Stimulated activated CD4-positive, alpha-beta T cell treated with anti-CD3 and anti-CD28 coated beads, Interleukin-4, amount 100 ng/mL, for 48 hours (primary cell): ENCODE results near the gene SMPD3.

ENCODE experiments used
- DNase-seq, 2 donors: peaks; one replicate each; pipeline ENCODE4 v3.0.0-alpha.2; 2020; ENCODE audit warnings: low read depth in 2 of 2

SMPD3 gene

DNA sequence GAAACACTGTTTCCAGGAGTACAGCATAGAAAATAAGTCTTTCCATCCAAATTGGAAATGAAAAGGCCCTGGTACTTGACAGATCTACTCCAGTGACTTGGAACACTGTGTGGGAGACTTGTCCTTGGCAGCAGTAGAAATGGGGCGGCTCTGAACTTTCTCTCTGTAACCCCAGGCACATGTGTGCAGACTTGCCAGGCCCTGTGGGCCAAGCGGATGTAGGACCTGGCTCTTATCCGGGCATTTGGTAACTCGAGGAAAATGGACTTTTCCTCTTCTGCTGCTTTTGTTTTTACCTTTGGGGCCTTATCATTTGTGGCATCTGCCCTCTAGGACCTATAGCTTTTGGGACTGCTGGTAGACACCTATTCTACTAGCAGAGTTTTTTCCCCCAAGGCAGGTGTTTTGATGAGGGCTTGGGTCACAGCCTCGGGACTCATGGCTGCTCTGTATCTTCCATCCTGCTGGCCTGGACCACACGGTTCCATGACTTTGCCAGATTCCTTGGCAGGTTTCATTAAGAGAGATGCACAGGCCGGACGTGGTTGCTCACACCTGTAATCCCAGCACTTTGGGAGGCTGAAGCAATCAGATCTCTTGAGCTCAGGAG lies 43.5 kb downstream of the SMPD3 start:
- no peak for DNase-seq

DNA sequence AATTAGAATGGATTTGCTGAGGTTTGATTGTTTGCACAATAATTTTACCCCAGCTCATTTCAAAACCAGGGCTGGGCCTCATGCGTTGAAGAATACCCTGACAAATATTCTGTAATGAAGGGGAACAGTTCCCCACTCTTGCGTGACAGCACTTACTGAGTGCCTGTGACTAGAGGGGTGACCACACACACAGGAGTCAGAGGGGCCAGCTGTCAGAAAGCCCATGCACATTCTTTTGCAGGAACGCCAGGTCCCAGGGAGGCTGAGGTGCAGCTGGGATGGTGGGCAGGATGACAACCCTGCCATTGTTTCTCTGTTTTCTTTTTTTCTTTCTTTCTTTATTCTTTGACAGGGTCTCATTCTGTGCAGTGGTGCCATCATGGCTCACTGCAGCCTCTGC lies 44.6 kb downstream of the SMPD3 start:
- DNase-seq: no peak

DNA sequence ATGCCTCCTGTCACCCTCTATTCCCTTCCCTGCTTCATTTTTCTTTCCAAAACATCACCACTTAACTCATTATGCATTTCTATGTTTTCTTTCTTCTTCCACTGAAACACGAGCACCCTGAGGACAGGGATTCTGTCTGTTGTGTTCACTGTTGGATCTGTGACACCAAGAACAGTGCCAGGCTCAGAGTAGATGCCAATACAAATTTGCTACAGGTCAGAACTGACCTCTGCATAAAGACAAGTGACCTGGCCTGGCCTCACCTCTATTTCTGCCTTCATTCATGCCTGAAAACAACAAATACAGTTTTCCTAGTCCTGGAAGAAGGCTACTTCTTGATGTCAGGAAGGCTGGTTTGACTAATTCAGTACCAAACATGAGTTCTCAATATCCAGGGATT lies 45.1 kb downstream of the SMPD3 start:
- no peak for DNase-seq

DNA sequence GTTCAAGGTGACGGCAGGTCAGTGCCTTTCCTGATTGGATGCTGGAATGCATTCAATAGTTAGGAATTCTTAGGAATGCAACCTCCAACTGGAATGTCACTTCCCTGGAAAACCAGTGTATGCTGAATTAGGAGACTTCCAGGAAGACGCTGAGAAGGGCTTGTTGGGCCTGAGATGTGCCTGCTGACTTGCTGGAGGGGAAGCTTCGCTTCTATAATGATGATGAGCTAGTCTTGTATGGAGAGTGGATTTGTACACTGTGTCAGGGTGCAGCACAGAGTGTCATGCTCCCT lies 45.6 kb downstream of the SMPD3 start:
- no peak for DNase-seq

DNA sequence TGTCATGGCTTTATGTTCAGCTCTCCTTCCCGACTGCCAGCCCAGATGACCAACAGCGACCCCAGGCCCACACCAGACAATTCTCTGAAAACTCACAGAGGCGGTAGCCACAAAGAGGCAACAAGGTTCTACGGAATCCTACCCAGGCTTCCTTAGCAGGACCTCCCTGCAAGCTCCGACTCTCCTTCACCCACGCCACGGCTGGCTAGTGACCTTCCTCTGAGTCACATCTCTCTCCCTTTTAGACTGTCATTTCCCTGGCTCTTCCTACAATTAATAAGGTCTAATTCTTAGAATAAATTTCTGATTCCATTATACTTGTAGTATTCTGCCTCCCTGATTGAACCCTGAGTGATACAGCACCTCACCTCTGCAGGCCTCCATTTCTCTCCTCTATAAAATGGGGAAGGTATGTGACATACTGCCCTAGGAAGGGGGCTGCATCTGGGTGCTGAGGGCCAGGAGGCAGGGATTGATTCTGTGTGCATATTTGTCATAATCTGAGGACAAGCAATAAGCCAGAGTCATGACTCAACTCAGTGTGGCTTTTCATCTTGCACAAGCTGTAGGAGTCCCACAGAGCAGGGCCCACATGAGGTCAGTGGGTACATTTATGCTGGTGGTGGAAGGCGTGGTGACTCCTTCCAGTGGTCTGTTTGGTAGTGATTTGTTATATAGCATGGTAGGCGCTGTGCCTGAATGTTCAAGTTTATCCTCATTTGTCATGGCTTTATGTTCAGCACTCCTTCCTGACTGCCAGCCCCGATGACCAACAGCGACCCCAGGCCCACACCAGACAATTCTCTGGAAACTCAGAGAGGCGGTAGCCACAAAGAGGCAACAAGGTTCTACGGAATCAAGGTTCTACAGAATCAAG lies 46.2 kb downstream of the SMPD3 start:
- DNase-seq: no peak

DNA sequence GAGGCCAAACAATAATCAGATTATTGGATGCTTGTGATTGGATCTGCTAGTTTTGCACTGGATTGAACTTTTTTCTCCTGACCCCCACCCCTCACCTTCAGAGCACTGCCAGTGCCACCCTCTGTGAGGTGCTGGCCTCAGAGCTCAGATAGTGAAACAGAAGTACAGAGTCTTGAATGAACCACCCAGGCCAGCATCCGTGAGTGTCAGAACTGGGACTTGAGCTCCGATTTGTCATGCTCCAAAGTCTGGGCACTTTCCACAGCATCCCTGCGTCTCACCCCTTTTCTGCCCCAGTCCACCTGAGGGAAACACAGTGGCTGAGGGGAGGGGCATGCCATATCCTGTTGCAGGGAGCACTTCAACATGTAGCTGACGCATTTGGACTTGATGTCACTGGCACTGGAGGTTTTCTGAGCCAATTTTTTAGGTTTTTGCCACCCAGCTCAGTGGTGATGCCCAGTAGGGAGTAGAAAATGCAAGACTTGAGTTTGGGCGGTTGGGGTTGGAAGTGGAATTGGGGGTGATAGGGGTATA lies 47.3 kb downstream of the SMPD3 start:
- no peak for DNase-seq

DNA sequence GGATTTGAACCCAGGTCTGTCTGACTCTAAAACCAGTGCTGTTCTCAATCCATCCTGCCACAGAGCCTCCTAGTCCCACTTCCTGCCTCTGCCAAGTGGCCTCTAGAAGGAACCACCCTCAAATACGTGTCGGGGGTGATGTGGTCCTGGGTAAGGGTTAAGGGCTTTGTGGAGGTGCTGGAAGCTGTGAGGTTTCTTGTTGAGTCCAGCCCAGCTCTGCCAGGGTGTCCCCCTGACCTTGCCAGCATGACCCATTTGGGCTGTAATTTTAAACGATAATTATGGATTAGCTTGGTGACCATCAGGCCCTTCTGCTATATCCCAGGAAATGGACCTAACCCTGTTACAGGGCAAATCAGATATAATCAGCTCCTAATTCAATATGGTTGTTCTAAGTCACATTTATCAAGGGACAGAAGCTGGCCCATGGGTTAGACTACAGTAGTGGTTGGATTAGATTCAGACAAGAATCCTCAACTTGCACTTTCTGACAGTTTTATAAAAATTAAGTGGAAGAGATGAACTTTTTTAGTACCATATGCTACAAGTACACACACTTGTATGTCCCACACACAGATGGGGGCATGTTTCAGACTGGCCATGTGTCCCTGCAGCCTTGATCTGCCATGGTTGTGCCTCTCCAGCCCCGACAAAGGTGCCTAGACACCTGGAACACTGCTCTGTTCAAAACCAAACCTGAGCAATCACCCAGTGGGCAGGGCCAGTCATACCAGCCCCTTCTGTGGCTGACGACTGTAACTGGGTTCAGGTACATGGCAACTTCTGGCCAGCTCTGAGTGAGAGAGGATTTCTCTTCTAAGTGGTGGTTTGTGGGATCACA lies 48.0 kb downstream of the SMPD3 start:
- peak in 1 of 2 donors; percentile 6 for DNase-seq

DNA sequence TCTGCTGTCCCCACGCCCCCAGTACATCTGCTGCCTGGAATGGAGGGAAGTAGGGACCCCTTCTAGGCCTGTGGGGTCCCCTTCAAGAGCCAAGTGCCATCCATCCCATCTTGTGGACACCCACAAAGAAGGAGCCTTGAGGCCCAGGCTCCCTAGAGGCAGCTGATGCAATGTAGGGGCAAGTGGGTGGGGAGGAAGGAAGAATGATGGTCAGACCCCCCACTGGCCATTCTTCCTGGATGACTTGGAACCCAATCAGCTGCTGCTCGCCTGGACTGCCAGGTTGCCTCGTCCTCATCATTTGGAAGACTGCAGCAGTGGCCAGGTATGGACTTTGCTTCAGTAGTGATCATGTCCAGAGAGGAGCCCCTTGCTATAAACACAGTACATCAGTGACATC lies 48.9 kb downstream of the SMPD3 start:
- no peak for DNase-seq

DNA sequence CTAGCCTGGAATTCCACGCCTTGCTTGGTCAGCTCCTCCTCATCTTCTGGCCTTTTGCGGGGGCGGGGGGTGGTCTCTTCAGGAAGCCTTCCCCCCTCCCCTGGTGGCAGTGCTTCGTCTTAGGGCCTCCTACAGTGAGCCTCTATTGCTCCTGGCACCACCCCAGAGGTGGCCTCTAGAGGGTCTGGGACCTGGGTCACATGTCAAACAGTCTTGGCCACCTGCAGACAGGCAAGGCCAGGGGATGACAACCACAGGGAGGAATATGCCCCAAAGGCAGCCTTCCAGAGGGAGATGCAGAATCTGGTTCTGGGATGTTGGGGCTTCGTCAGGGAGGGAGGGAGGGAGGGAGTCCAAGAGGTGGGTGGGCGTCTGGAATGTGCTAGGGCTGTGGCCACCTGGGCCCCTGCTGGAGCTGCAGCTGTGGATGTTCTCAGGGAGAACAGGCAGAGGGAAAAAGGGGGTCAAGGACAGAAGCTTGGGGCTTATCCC lies 50.6 kb downstream of the SMPD3 start:
- no peak for DNase-seq

DNA sequence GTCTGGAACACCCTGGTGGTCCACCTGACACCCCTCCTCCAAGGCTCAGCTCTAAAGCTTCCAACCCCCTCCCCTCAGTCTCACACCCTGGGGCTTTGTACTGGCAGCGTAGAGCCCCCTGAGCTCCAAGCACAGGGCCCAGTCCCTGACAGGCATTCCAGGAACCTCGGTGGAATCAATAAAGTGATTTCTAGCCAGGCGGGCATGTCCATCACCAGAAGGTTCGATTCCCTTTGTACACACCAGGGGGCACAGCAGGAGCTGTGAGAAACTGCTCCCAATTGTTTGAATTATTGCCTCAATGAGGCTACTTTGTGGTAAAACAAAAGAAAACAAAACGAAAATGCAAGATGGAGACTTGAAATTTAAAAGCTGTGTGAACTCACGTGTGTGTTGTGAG lies 51.8 kb downstream of the SMPD3 start:
- DNase-seq: peak; percentile 13 to 17

DNA sequence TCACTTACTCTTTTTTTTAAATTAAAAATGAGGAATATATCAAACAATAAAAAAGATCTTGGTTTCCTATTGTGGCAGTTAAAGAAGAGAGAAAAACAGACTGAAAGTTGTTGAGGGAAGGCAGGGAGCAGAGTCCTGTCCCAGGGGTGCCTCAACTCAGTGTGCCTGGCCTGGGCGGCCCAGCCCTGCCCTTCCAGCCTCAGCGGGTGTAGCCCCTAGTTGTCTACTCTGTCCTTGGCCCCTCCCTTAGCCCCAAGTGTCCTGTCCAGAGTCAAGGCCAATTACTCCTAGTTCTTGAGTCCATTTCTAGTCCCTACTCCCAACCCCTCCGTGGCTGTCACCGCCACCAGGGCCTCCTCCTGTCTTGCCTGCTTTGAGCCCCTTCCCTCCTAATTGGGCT lies 52.5 kb downstream of the SMPD3 start:
- DNase-seq: no peak

DNA sequence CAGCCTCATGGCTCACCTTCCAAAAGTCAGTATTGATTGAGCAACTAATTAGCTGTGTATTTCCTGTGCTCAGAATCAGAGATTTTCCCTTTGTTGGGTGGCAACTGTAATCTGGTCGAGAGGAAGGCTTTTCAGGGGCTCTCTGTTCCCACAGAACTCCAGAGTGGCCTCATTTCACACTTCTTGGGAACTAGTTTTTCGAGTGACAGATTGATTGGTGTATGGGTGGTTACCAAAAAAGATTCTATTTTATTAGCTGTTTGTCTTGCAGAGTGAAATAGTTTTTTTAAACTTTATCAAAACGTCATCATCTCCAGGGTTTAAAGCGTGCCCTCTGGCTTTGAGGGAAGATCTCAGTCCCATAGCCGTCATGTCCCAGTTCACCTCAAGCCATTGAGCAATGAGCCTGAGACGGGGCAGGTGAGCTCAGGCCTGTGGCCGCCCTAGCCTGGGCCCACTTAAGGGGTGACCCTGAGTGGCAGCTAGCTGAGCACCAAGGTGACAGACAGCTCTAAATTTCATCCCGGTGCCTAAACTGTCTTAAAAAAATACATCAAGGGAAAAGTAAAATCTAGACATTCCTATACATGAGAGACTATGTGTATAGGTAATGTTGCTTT lies 53.0 kb downstream of the SMPD3 start:
- no peak for DNase-seq

DNA sequence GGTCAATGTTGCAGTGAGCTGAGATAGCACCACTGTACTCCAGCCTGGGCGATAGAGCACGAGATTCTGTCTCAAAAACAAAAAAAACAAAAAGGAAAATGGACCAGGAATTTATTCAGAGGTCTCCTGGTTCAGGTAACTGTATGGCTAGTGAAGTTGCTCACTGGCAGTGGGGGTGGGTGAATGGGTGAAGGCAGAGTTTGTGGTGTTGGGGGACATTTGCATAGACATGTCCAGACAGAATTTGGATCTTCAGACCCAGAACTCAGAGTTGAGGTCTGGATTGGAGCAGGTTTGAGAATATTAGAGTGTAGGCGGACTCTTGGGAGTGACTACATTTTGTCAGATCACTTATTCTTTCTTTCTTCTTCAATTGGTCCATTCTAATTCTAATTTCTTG lies 55.0 kb downstream of the SMPD3 start:
- DNase-seq: no peak

DNA sequence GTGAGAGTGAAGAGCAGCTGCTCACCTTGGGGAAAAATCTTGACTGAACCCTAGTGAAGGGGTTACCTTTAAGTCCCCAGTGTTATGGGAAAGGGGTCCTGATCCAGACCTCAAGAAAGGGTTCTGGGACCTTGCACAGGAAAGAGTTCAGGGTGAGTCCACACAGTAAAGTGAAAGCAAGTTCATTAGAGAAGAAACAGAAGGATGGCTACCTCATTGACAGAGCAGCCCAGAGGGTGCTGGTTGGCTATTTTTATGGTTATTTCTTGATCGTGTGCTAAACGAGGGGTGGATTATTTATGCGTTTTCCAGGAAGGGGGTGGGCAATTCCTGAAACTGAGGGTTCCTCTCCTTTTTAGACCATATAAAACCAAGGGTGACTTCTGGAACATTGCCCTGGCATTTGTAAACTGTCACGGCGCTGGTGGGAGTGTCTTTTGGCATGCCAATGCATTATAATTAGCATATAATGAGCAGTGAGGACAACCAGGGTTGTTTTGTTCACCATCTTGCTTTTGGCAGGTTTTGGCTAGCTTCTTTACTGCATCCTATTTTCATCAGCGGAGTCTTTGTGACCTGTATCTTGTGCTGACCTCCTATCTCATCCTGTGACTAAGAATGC lies 58.4 kb downstream of the SMPD3 start:
- no peak for DNase-seq

DNA sequence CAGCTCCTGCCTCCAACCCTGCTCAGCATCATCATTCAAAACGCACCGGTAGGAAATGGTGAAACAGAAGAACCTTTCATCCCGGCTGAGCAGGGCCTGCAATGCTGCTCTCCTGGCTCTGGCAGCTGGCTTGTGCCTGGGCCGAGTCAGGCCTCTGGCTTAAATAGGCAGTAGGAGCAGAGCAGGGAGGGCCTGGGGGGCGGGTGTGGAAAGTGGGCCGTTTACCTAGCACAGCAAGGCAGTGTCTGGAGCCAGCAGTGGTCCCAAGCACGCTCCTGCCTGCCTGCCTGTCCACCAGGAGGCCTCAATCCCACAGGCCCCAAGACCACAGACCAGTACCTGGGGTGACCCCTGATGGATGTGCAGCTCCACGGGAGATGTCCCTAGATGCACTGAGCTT lies 59.3 kb downstream of the SMPD3 start:
- no peak for DNase-seq

DNA sequence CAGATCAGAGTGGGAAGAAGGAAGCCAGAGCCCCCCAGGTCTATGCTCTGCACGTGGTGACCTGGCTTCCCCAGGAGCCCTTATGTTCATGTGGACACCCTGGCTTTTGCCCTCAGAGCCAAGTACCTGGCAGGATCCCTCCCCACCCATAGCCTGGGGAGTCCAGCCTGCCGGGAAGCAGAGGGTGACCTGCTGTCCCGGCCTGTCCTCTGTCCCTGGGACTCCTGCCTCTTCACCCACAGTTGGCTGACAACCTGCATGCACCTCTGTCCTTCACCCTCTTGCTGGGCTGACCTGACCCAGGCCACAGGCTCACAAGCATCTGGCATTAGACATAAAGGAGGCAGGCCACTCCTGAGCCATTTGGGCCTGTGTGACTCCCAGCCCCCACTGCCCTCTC lies 60.2 kb downstream of the SMPD3 start:
- DNase-seq: no peak

DNA sequence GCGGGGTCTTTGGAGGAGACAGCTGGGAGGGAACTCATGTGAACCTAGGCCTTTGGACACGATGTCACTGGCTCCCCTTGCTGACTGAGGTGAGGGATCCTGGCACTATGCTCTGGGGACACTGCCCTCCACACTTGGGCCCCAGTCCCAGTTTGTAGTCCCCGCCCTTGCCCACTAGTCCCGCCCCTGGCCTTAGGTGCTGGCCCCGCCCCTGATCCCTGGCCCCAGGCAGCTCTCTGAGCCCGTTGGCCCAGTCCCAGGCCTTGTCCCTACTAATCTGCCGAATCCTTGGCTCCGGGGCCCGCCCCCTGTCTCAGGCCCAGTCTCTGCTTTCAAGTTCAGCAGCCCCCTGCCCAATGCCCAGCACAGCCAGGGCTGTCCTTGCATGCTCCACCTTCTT lies 61.0 kb downstream of the SMPD3 start:
- DNase-seq: no peak

DNA sequence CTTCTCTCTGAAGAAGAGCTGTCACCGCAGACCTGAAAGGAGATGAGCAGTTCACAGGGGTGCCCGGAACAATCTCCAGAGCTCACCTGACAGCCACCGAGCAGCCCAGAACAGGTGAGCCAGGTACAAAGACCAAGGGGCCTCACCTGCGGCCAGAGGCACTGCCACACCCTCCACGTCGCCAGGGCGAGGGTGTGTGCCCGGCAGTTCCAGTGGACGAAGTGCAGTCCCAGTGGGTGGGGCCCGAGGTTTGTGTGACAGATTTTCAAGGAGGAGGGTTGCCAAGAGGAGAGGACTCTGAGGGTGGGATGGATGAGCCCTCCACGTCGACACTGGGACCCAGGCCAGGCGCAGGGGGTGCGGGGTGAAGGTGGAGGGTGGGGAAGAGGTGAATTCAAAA lies 61.7 kb downstream of the SMPD3 start:
- no peak for DNase-seq

DNA sequence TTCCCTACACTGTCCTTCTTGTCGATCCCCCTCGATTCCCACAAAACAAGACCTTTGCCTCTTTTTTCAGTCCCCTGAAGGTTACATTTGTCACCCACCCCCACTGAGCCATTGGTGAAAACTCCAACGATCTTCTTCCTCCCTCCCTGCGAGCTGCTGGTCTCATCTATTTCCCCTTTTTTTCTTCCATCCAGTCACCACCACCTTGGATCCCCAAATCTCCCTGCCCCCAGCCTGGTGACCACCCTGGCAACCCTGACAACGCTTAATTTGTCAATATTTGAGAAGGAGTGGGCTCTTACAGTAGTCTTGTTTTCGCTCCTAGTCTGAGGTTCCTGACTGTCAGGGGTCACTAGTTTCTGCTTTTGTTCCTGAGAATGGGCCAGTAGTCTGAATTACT lies 62.9 kb downstream of the SMPD3 start:
- DNase-seq: no peak

DNA sequence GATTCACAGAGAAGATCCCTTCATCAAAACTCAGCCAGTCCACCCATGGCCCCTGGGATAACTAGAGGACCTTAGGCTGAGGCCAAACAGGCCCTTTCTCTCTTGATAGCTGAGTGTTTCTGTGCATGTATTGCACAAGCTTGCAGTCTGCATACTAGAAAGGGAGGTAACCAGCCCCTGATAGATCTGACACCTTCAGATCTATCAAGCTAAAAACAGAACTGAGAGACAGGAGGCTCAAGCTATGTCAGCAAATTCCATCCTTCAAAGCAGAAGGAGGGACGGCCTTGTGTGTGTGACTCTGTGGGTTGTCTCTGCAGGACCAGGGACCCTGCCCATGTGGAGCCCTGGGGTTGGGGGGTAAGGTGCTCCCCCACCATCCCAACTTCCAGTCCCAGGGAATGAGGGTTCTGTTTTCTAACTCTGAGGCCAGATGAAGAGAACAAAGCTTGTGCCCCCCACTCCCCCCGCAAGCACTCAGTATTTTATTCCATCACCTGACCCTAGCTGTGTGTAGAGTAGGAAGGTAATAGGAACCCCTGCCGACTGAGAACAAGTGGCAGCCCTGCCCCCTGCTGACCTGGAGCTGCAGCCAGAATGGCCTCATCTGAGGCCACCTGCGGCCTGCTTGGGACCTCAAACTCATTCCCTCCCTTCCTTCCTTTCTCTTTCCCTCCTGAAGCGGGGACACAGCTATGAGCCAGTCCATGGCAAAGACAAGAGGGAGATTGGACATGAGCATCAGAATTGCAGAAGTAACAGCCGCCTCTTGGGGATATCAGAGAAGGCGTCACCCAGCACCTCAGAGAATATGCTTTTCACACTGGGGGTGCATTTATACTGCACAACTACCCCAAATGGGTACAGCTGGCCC lies 63.8 kb downstream of the SMPD3 start:
- no peak for DNase-seq

DNA sequence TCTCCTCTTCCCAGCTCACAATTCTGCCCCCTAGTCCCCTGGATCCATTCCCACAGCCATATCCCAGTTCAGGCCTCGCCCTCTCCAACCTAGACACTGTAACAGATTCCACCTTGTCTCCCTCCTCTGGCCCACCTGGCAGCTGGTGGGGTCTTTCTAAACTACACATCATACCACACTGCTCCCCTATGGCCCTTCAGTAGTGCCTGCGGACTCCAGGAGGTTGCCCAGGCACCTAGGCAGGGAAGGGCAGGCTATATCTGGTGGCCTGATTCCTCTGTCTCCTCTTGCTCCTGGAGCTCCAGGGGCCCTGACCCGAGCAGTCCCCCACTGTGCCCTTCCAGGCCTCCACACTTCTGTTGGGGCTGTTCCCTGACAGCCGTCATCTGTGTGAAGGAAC lies 64.5 kb downstream of the SMPD3 start:
- DNase-seq: no peak
